ENCODE measurements around the gene STK32A.

STK32A gene

GRCh38 chr5:147259837-147260236 lies 25.0 kb downstream of the STK32A start:
- no peaks in the 10 kb centered on the region for H3K36me3 ChIP-seq (ENCODE audit: control insufficient read depth in 1 of 2, insufficient read depth in 2 of 2, low read depth in 1 of 2, low read length in 2 of 2)
- H3K14ac ChIP-seq (ENCODE audit: low read length in 2 of 2) = no peak overlapping the region
- WGBS = 87% methylated on average over 1 of the region's 1 CpG
- no peak overlapping the region for H2BK5ac ChIP-seq (ENCODE audit: low read depth, low read length, poor library complexity, severe bottlenecking)
- H2AK5ac ChIP-seq (ENCODE audit: low read length, severe bottlenecking) = no peak overlapping the region
- H3K9ac ChIP-seq (ENCODE audit: low read length) = no peak overlapping the region
- no peak overlapping the region for H2BK15ac ChIP-seq (ENCODE audit: low read depth, poor library complexity, severe bottlenecking)
- no peak overlapping the region for H3K18ac ChIP-seq (ENCODE audit: low read depth in 1 of 2, low read length in 2 of 2)
- H2BK12ac ChIP-seq (ENCODE audit: low read length in 2 of 2) = no peak overlapping the region
- no peaks in the 10 kb centered on the region for H3K9me3 ChIP-seq (ENCODE audit: control insufficient read depth, low read length)
- H4K91ac ChIP-seq (ENCODE audit: low read length) = no peak overlapping the region
- H3K4me2 ChIP-seq (ENCODE audit: low read length, poor library complexity, severe bottlenecking) = no peak overlapping the region
- no peak overlapping the region for H3K4ac ChIP-seq (ENCODE audit: low read depth in 1 of 2, low read length in 2 of 2)
- no peak overlapping the region for H2AFZ ChIP-seq (ENCODE audit: low read depth, low read length)
- H3K79me1 ChIP-seq (replicated peaks; ENCODE audit: low read length, poor library complexity, severe bottlenecking) = no peaks in the 10 kb centered on the region
- no peak overlapping the region for H3K27ac ChIP-seq (ENCODE audit: low read length, poor library complexity, severe bottlenecking)
- no peak for DNase-seq
- H3K23ac ChIP-seq (ENCODE audit: low read length in 2 of 2) = no peak overlapping the region
- H3K27me3 ChIP-seq (ENCODE audit: control insufficient read depth in 1 of 2, insufficient read depth in 1 of 2, low read length in 2 of 2) = peaks cover 0 to 13% of the 10 kb centered on the region in 2 experiments
- no peak overlapping the region for H3K4me3 ChIP-seq (ENCODE audit: insufficient read depth in 1 of 2, low read depth in 1 of 2, low read length in 2 of 2)
- no peaks in the 10 kb centered on the region for H3K4me1 ChIP-seq (ENCODE audit: control insufficient read depth, insufficient read depth, low read depth, low read length)
- H2BK120ac ChIP-seq (ENCODE audit: low read depth, low read length) = no peak overlapping the region
- H4K8ac ChIP-seq (ENCODE audit: low read length) = no peak overlapping the region

- H2AK5ac ChIP-seq (ENCODE audit: low read length, severe bottlenecking) = no peak overlapping the region
- H2AFZ ChIP-seq (ENCODE audit: low read depth, low read length) = no peak overlapping the region
- no peaks in the 10 kb centered on the region for H3K4me1 ChIP-seq (ENCODE audit: control insufficient read depth, insufficient read depth, low read depth, low read length)
- H2BK120ac ChIP-seq (ENCODE audit: low read depth, low read length) = no peak overlapping the region
- H3K27ac ChIP-seq (ENCODE audit: low read length, poor library complexity, severe bottlenecking) = no peak overlapping the region
- no peak overlapping the region for H3K4me3 ChIP-seq (ENCODE audit: insufficient read depth in 1 of 2, low read depth in 1 of 2, low read length in 2 of 2)
- no peak overlapping the region for H3K23ac ChIP-seq (ENCODE audit: low read length in 2 of 2)
- no peaks in the 10 kb centered on the region for H3K9me3 ChIP-seq (ENCODE audit: control insufficient read depth, low read length)
- H3K79me1 ChIP-seq (replicated peaks; ENCODE audit: low read length, poor library complexity, severe bottlenecking) = no peaks in the 10 kb centered on the region
- H3K9ac ChIP-seq (ENCODE audit: low read length) = no peak overlapping the region
- no peak overlapping the region for H3K4me2 ChIP-seq (ENCODE audit: low read length, poor library complexity, severe bottlenecking)
- H2BK5ac ChIP-seq (ENCODE audit: low read depth, low read length, poor library complexity, severe bottlenecking) = no peak overlapping the region
- H3K18ac ChIP-seq (ENCODE audit: low read depth in 1 of 2, low read length in 2 of 2) = no peak overlapping the region
- H4K8ac ChIP-seq (ENCODE audit: low read length) = no peak overlapping the region
- H3K36me3 ChIP-seq (ENCODE audit: control insufficient read depth in 1 of 2, insufficient read depth in 2 of 2, low read depth in 1 of 2, low read length in 2 of 2) = no peaks in the 10 kb centered on the region
- H4K91ac ChIP-seq (ENCODE audit: low read length) = no peak overlapping the region
- H2BK15ac ChIP-seq (ENCODE audit: low read depth, poor library complexity, severe bottlenecking) = no peak overlapping the region
- peaks cover 4 to 5% of the 10 kb centered on the region in 2 experiments for H3K27me3 ChIP-seq (ENCODE audit: control insufficient read depth in 1 of 2, insufficient read depth in 1 of 2, low read length in 2 of 2)
- no peak overlapping the region for H2BK12ac ChIP-seq (ENCODE audit: low read length in 2 of 2)
- no peak overlapping the region for H3K4ac ChIP-seq (ENCODE audit: low read depth in 1 of 2, low read length in 2 of 2)
- H3K14ac ChIP-seq (ENCODE audit: low read length in 2 of 2) = no peak overlapping the region
- no peak for DNase-seq
These were observed 32.4 kb downstream of the STK32A start for GRCh38 chr5:147267082-147267832.

- Histone ChIP-seq H2BK5ac (ENCODE audit: low read depth, low read length, poor library complexity, severe bottlenecking) (no peak overlapping the region), H3K27me3 (ENCODE audit: control insufficient read depth in 1 of 2, insufficient read depth in 1 of 2, low read length in 2 of 2) (no peaks in the 10 kb centered on the region), H3K18ac (ENCODE audit: low read depth in 1 of 2, low read length in 2 of 2) (no peak overlapping the region), H3K36me3 (ENCODE audit: control insufficient read depth in 1 of 2, insufficient read depth in 2 of 2, low read depth in 1 of 2, low read length in 2 of 2) (no peaks in the 10 kb centered on the region), H3K9ac (ENCODE audit: low read length) (no peak overlapping the region), H3K4me1 (ENCODE audit: control insufficient read depth, insufficient read depth, low read depth, low read length) (no peaks in the 10 kb centered on the region), H3K14ac (ENCODE audit: low read length in 2 of 2) (no peak overlapping the region), H3K9me3 (ENCODE audit: control insufficient read depth, low read length) (no peaks in the 10 kb centered on the region), H3K4ac (ENCODE audit: low read depth in 1 of 2, low read length in 2 of 2) (no peak overlapping the region), H4K91ac (ENCODE audit: low read length) (no peak overlapping the region), H3K23ac (ENCODE audit: low read length in 2 of 2) (no peak overlapping the region), H2BK12ac (ENCODE audit: low read length in 2 of 2) (no peak overlapping the region), H3K4me3 (ENCODE audit: insufficient read depth in 1 of 2, low read depth in 1 of 2, low read length in 2 of 2) (no peak overlapping the region), H2AK5ac (ENCODE audit: low read length, severe bottlenecking) (no peak overlapping the region), H3K79me1 (replicated peaks; ENCODE audit: low read length, poor library complexity, severe bottlenecking) (no peaks in the 10 kb centered on the region), H2AFZ (ENCODE audit: low read depth, low read length) (no peak overlapping the region), H3K27ac (ENCODE audit: low read length, poor library complexity, severe bottlenecking) (no peak overlapping the region), H3K4me2 (ENCODE audit: low read length, poor library complexity, severe bottlenecking) (no peak overlapping the region), H2BK120ac (ENCODE audit: low read depth, low read length) (no peak overlapping the region), H4K8ac (ENCODE audit: low read length) (no peak overlapping the region), H2BK15ac (ENCODE audit: low read depth, poor library complexity, severe bottlenecking) (no peak overlapping the region)
- DNase-seq = no peak
- WGBS = 100% methylated on average over 1 of the region's 1 CpG
These were observed 41.7 kb downstream of the STK32A start for GRCh38 chr5:147276497-147276896.

GRCh38 chr5:147286296-147286695 lies 51.5 kb downstream of the STK32A start:
- Histone ChIP-seq H3K4me1 (ENCODE audit: control insufficient read depth, insufficient read depth, low read depth, low read length) (no peaks in the 10 kb centered on the region), H3K14ac (ENCODE audit: low read length in 2 of 2) (no peak overlapping the region), H3K4me2 (ENCODE audit: low read length, poor library complexity, severe bottlenecking) (no peak overlapping the region), H3K23ac (ENCODE audit: low read length in 2 of 2) (no peak overlapping the region), H2BK12ac (ENCODE audit: low read length in 2 of 2) (no peak overlapping the region), H2BK120ac (ENCODE audit: low read depth, low read length) (no peak overlapping the region), H3K27me3 (ENCODE audit: control insufficient read depth in 1 of 2, insufficient read depth in 1 of 2, low read length in 2 of 2) (no peaks in the 10 kb centered on the region), H4K8ac (ENCODE audit: low read length) (no peak overlapping the region), H3K9ac (ENCODE audit: low read length) (no peak overlapping the region), H2AFZ (ENCODE audit: low read depth, low read length) (no peak overlapping the region), H3K79me1 (replicated peaks; ENCODE audit: low read length, poor library complexity, severe bottlenecking) (no peaks in the 10 kb centered on the region), H3K18ac (ENCODE audit: low read depth in 1 of 2, low read length in 2 of 2) (no peak overlapping the region), H2AK5ac (ENCODE audit: low read length, severe bottlenecking) (no peak overlapping the region), H3K36me3 (ENCODE audit: control insufficient read depth in 1 of 2, insufficient read depth in 2 of 2, low read depth in 1 of 2, low read length in 2 of 2) (no peaks in the 10 kb centered on the region), H3K4ac (ENCODE audit: low read depth in 1 of 2, low read length in 2 of 2) (no peak overlapping the region), H2BK5ac (ENCODE audit: low read depth, low read length, poor library complexity, severe bottlenecking) (no peak overlapping the region), H2BK15ac (ENCODE audit: low read depth, poor library complexity, severe bottlenecking) (no peak overlapping the region), H3K4me3 (ENCODE audit: insufficient read depth in 1 of 2, low read depth in 1 of 2, low read length in 2 of 2) (no peak overlapping the region), H3K9me3 (ENCODE audit: control insufficient read depth, low read length) (no peaks in the 10 kb centered on the region), H3K27ac (ENCODE audit: low read length, poor library complexity, severe bottlenecking) (no peak overlapping the region), H4K91ac (ENCODE audit: low read length) (no peak overlapping the region)
- DNase-seq = no peak
- 90% methylated on average over 1 of the region's 1 CpG for WGBS
